ENCODE results near the gene SFPQ.

DNA sequence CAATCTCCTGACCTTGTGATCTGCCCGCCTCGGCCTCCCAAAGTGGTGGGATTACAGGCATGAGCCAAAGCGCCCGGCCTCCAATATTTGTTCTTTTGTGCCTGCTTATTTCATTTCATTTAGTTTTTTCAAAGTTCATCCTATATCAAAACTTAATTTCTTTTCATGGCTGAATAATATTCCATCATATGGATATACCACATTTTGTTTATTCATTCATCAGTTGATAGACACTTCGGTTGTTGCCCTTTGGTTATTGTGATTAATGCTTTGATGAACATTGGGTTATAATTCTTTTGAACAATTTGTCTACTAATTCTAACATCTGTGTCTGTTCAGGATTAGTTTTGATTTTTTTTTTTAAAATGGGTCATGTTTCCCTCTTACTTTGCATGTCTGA, 41.7 kb downstream of the SFPQ start:
- TF ChIP-seq, protein P1, sequence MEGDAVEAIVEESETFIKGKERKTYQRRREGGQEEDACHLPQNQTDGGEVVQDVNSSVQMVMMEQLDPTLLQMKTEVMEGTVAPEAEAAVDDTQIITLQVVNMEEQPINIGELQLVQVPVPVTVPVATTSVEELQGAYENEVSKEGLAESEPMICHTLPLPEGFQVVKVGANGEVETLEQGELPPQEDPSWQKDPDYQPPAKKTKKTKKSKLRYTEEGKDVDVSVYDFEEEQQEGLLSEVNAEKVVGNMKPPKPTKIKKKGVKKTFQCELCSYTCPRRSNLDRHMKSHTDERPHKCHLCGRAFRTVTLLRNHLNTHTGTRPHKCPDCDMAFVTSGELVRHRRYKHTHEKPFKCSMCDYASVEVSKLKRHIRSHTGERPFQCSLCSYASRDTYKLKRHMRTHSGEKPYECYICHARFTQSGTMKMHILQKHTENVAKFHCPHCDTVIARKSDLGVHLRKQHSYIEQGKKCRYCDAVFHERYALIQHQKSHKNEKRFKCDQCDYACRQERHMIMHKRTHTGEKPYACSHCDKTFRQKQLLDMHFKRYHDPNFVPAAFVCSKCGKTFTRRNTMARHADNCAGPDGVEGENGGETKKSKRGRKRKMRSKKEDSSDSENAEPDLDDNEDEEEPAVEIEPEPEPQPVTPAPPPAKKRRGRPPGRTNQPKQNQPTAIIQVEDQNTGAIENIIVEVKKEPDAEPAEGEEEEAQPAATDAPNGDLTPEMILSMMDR (IDR thresholded peaks at IDR 0.05), result no peak
- TF ChIP-seq EZH2 (IDR thresholded peaks at IDR 0.05; ENCODE audit: borderline replicate concordance, insufficient read depth, low read depth, low read length, poor library complexity, severe bottlenecking), result no peak
